Ovary (tissue), 3 donors: ENCODE measurements around the gene RGR.

ENCODE experiments used
- CTCF ChIP-seq, 3 donors: fragments of 450-650 bp in 2 of 3; fragments of 200-600 bp in 1 of 3; IDR thresholded peaks; one replicate each; pipeline versions ENCODE4 v1.5.1 to v1.8.0; 2016 to 2022; ENCODE audit warnings: antibody characterized with exemption in 3 of 3, mild to moderate bottlenecking in 1 of 3
- POLR2A ChIP-seq: fragments of 450-650 bp; IDR thresholded peaks from one replicate; pipeline ENCODE4 v1.6.1; 2017; ENCODE audit warnings: antibody characterized with exemption, mild to moderate bottlenecking, moderate library complexity
- donor health status: DM: no; HTN: no; CAD: no.

- TF ChIP-seq CTCF (IDR thresholded peaks at IDR 0.05), result no peak
- no peak for TF ChIP-seq POLR2A
Measured at GRCh38 chr10:84262190-84262956, 17.5 kb downstream of the RGR start.
